ENCODE results near the gene PTK6. TPM values are rescaled to one million over a fixed set of nuclear protein-coding genes. Genes with fewer than 3 reads are reported as not detected.

PTK6 gene
- not detected for polyA plus RNA-seq (2013, experiment 1 of 2)
- not detected for polyA plus RNA-seq (2013, experiment 2 of 2)

DNA sequence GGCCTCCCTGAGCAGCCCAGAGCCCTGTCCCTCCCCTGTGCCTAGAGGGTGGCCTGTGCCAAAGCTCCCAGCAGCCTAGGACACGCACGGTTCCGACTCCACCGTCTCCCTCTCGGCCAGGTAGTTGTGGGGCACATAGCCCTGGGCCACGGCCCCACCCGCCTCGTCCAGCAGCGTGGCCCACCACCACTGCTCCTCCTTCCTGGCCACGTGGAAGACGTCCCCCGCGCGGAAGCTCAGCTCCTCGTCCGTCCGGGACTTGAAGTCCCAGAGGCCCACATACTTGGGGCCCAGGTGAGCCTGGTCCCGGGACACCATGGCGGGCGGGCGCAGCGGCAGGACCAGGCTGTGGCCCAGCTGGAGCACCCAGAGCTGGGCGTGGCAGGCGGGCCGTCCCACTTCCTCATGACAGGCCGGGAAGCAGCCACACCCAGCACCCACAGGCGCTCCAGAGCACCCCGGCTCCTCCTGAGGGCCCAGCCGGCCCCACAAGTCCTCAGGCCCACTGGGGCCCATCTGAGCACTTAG lies at the start of gene PTK6:
TSS of gene PTK6 (minus strand) at position 380 of the 528 bp plus-strand sequence. CDS start at position 318, 62 bp downstream.
- H3K27ac ChIP-seq (ENCODE audit: low read depth, low read length, severe bottlenecking) = no peak within 1 kb of the TSS
- H3K9me3 ChIP-seq (ENCODE audit: control insufficient read depth, low read length) = no peaks in the 10 kb centered on the region
- no peaks in the 10 kb centered on the region for H3K36me3 ChIP-seq (ENCODE audit: control insufficient read depth, insufficient read depth, low read length)
- 92 to 95% methylated on average over 28 of the region's 29 CpGs for WGBS, 2 experiments (ENCODE audit: insufficient coverage in 2 of 2)
- H3K4me1 ChIP-seq (ENCODE audit: control insufficient read depth, insufficient read depth, low read length, poor library complexity, severe bottlenecking) = peaks cover 8% of the 10 kb centered on the region
- H3K4me3 ChIP-seq (ENCODE audit: extremely low read depth, insufficient read depth, low read length, poor library complexity, severe bottlenecking) = peak within 1 kb of the TSS; percentile 19

DNA sequence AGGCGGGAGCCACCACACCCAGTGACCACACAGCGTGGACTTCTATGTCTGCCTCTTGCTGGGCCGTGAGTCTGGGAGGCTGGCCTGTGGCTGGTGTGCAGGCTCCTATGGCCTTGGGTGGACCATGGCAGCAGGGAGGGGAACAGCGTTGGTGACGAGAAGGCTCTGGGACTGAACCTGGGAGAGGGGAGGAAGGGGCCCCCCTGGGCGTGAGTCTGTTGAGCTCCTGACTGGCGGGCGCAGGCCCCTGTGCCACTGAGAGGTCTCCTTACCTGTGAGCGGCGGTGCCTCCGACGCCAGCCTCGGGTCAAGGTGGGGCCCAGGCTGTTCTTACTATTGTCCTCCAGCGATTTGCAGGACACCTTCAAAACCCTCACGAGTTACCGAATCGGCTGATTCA lies 49.6 kb upstream of the PTK6 start:
- no peaks in the 10 kb centered on the region for H3K4me1 ChIP-seq (ENCODE audit: control insufficient read depth, insufficient read depth, low read length, poor library complexity, severe bottlenecking)
- H3K9me3 ChIP-seq (ENCODE audit: control insufficient read depth, low read length) = no peaks in the 10 kb centered on the region
- peaks cover 23% of the 10 kb centered on the region for H3K36me3 ChIP-seq (ENCODE audit: control insufficient read depth, insufficient read depth, low read length)
- no peak overlapping the region for H3K27ac ChIP-seq (ENCODE audit: low read depth, low read length, severe bottlenecking)
- 96 to 97% methylated on average over 13 to 14 of the region's 17 CpGs for WGBS, 2 experiments (ENCODE audit: insufficient coverage in 2 of 2)
- no peak overlapping the region for H3K4me3 ChIP-seq (ENCODE audit: extremely low read depth, insufficient read depth, low read length, poor library complexity, severe bottlenecking)

DNA sequence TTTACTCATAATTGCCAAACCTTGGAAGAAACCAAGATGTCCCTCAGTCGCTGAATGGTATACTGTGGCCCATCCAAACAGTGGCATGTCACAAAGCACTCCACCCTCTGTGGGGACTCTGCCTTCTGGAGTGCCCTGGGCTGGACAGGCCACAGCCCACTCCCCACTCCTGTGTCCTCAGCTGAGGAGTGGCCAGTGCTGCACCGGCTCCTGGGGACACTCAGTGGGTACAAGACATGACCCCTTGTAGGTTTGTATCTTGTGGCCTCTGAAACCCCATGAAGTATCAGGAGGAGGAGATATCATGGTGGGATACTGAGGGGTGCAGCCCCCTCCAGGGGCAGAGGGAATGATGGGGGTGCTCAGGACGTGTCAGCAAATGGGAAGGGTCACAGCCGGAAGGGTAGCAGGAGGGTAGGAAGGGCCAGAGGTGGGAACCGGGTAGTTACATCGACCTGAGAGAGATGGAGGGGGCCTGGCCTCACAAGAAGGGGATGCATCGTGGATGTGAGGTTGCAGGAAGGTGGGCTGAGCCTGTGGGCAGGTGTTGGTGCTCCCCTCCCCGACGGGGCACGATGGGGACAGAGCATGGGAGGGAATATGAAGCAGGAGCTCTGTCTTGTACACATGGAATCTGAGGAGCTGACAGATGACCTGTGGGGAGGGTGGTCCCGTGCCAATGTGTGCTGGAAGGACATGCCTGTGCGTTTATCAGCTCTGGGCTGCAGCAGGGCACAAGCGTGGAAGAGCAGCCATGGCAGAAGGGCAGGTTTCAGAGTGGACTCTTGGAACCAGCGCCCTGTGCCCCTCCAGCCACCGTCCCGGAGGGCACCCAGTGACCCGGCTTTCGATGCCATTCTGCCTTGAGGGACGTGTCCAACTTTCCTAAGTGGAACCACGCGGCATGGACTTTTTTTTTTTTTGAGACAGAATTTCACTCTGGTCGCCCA lies 48.7 kb upstream of the PTK6 start:
- Histone ChIP-seq H3K27ac (ENCODE audit: low read depth, low read length, severe bottlenecking) (no peak overlapping the region), H3K9me3 (ENCODE audit: control insufficient read depth, low read length) (no peaks in the 10 kb centered on the region)
- WGBS, 2 experiments (ENCODE audit: insufficient coverage in 2 of 2) = 92% methylated on average over 20 to 21 of the region's 22 CpGs

DNA sequence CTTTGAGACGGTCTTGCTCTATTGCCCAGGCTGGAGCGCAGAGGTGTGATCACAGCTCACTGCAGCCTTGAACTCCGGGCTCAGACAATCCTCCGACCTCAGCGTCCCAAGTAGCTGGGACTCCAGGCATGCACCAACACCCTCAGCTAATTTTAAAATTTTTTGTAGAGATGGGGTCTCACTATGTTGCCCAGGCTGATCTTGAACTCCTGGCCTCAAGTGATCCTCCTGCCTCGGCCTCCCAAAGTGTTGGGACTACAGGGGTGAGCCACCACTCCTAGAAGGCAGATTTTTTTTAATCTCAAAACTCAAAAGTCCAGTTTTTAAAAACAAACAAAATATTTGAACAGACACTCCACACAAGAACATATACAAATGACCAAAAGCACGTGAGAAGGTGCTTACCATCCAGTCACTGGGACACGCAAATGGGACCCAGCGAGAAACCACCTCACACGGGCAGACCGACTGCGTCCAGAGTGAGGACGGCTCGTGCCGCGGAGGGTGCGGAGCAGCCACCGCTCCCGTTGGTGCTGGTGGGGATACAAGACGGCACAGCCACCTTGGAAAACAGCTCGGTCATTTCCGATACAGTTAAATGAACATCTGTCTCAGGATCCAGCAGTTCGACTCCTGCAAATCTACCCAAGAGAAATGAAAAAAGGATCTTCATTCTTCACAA lies 45.3 kb upstream of the PTK6 start:
- WGBS, 2 experiments (ENCODE audit: insufficient coverage in 2 of 2) = 93 to 94% methylated on average over 21 to 22 of the region's 23 CpGs
- peaks cover 3% of the 10 kb centered on the region for H3K36me3 ChIP-seq (ENCODE audit: control insufficient read depth, insufficient read depth, low read length)
- no peaks in the 10 kb centered on the region for H3K4me1 ChIP-seq (ENCODE audit: control insufficient read depth, insufficient read depth, low read length, poor library complexity, severe bottlenecking)
- no peaks in the 10 kb centered on the region for H3K9me3 ChIP-seq (ENCODE audit: control insufficient read depth, low read length)
- no peak overlapping the region for H3K4me3 ChIP-seq (ENCODE audit: extremely low read depth, insufficient read depth, low read length, poor library complexity, severe bottlenecking)
- no peak overlapping the region for H3K27ac ChIP-seq (ENCODE audit: low read depth, low read length, severe bottlenecking)

More for the DNA sequence above, 48.7 kb upstream of the PTK6 start:
- Histone ChIP-seq H3K4me3 (ENCODE audit: extremely low read depth, insufficient read depth, low read length, poor library complexity, severe bottlenecking) (no peak overlapping the region), H3K4me1 (ENCODE audit: control insufficient read depth, insufficient read depth, low read length, poor library complexity, severe bottlenecking) (no peaks in the 10 kb centered on the region), H3K36me3 (ENCODE audit: control insufficient read depth, insufficient read depth, low read length) (peaks cover 18% of the 10 kb centered on the region)

DNA sequence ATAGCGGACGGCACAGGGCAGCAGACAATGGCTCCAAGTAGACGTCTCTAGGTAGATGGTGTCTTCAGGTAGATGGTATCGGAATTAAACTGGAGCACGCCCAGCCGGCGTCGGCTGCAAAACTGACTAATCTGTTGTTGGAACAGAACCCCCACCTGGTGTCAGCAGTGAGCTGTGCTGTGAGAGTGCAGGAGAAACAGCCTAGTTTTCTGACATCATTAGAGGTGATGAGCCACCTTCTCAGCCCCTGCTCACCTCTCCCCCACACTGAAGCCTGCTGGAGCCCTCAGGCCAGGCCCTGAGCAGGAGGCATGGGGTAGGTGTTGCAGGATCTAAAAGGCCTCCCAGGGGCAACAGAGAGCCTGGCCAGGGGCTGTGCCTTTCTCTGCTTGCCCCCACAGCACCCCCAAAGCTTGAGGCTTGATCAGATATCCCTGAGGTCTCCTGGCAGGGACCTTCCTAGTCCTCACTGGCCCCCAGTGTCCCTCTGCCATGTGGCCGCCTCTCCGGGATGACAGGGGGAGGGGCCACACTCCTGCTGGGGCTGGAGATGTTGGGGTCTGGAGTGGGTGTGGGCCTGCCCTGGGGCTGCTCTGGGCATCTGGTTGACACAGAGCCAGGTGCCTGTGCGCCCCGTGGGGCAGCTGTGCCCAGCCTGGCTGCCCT lies 43.8 kb upstream of the PTK6 start:
- 76 to 79% methylated on average over 12 of the region's 12 CpGs for WGBS, 2 experiments (ENCODE audit: insufficient coverage in 2 of 2)
- no peak overlapping the region for H3K27ac ChIP-seq (ENCODE audit: low read depth, low read length, severe bottlenecking)
- H3K4me1 ChIP-seq (ENCODE audit: control insufficient read depth, insufficient read depth, low read length, poor library complexity, severe bottlenecking) = no peaks in the 10 kb centered on the region
- H3K4me3 ChIP-seq (ENCODE audit: extremely low read depth, insufficient read depth, low read length, poor library complexity, severe bottlenecking) = no peak overlapping the region
- H3K9me3 ChIP-seq (ENCODE audit: control insufficient read depth, low read length) = no peaks in the 10 kb centered on the region
- H3K36me3 ChIP-seq (ENCODE audit: control insufficient read depth, insufficient read depth, low read length) = no peaks in the 10 kb centered on the region

DNA sequence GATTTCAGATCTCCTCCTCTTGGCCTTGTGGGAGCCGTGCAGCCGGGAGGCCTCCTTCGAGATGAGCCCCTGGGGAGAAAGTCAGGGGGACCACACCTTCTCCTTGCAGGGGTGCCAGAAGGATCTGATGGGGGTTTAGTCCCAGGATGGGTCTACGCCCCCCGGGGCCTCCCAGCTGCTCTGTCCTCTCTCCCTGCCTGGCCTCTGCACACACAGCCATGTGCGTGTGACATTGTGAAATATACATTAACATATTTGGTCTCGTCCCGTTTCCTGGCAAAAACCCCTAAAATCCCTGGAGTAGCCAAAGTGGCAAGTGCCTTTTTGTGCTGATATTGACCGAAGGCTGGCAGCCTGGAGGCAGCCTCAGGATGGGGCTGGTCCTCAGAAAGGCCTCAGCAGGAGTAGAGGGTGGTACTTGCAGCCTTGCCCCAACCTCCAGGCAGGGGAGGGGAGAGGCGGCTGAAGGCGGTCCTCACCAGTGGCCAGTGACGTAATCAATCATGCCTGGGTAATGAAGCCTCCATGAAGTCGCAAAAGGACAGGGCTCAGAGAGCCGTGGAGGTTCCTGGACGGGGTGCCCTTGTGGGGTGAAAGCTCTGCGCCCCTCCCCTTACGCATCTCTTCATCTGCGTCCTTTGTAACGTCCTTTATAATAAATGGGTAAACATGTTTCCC lies 42.0 kb upstream of the PTK6 start:
- no peaks in the 10 kb centered on the region for H3K9me3 ChIP-seq (ENCODE audit: control insufficient read depth, low read length)
- H3K36me3 ChIP-seq (ENCODE audit: control insufficient read depth, insufficient read depth, low read length) = no peaks in the 10 kb centered on the region
- no peak overlapping the region for H3K27ac ChIP-seq (ENCODE audit: low read depth, low read length, severe bottlenecking)
- H3K4me3 ChIP-seq (ENCODE audit: extremely low read depth, insufficient read depth, low read length, poor library complexity, severe bottlenecking) = no peak overlapping the region
- WGBS, 2 experiments (ENCODE audit: insufficient coverage in 2 of 2) = 88 to 94% methylated on average over 14 to 15 of the region's 19 CpGs
- no peaks in the 10 kb centered on the region for H3K4me1 ChIP-seq (ENCODE audit: control insufficient read depth, insufficient read depth, low read length, poor library complexity, severe bottlenecking)

DNA sequence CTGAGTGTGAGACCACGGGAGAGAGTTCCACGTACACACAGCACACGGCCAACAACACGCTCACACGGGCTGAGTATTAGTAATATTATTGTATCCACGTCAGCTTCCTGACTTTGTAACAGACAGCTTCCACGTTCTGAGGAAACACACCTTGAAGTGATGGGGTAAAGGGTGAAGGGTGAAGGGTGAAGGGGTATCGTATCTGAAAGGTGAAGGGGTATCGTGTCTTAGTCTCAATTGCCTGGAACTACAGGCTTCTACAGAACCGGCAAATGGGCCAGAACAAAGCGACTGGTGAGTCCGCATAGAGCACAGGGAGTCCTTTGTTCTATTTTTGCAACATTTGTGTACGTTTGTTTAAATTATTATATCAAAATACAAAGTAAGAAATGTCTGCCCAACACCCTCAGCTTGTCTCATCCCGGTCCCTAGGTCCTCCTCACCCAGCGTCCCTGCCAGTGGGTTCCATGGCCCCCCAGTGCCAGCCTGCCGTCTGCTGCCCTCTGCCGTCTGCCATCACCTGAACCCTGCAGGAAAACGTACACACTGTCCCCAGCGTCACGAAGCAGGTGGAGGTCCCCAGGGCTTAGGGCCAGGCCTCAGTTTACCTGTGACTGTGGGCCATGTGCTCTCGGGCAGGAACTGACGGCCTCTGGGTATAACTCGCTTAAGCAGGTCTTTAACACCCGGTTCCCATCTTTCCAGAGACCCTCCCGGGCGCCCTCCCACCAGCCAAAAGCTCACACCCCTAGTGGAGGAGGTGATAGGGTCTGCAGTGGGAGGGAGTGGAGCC lies 41.2 kb upstream of the PTK6 start:
- WGBS, 2 experiments (ENCODE audit: insufficient coverage in 2 of 2) = 92 to 93% methylated on average over 17 to 18 of the region's 26 CpGs
- Histone ChIP-seq H3K27ac (ENCODE audit: low read depth, low read length, severe bottlenecking) (no peak overlapping the region), H3K4me1 (ENCODE audit: control insufficient read depth, insufficient read depth, low read length, poor library complexity, severe bottlenecking) (no peaks in the 10 kb centered on the region), H3K9me3 (ENCODE audit: control insufficient read depth, low read length) (no peaks in the 10 kb centered on the region), H3K36me3 (ENCODE audit: control insufficient read depth, insufficient read depth, low read length) (no peaks in the 10 kb centered on the region), H3K4me3 (ENCODE audit: extremely low read depth, insufficient read depth, low read length, poor library complexity, severe bottlenecking) (no peak overlapping the region)

- no peaks in the 10 kb centered on the region for H3K36me3 ChIP-seq (ENCODE audit: control insufficient read depth, insufficient read depth, low read length)
- no peaks in the 10 kb centered on the region for H3K4me1 ChIP-seq (ENCODE audit: control insufficient read depth, insufficient read depth, low read length, poor library complexity, severe bottlenecking)
- no peak overlapping the region for H3K4me3 ChIP-seq (ENCODE audit: extremely low read depth, insufficient read depth, low read length, poor library complexity, severe bottlenecking)
- no peak overlapping the region for H3K27ac ChIP-seq (ENCODE audit: low read depth, low read length, severe bottlenecking)
- 93 to 95% methylated on average over 15 to 16 of the region's 19 CpGs for WGBS, 2 experiments (ENCODE audit: insufficient coverage in 2 of 2)
- H3K9me3 ChIP-seq (ENCODE audit: control insufficient read depth, low read length) = no peaks in the 10 kb centered on the region
Observed at GRCh38 chr20:63577317-63577894, 40.2 kb upstream of the PTK6 start.

DNA sequence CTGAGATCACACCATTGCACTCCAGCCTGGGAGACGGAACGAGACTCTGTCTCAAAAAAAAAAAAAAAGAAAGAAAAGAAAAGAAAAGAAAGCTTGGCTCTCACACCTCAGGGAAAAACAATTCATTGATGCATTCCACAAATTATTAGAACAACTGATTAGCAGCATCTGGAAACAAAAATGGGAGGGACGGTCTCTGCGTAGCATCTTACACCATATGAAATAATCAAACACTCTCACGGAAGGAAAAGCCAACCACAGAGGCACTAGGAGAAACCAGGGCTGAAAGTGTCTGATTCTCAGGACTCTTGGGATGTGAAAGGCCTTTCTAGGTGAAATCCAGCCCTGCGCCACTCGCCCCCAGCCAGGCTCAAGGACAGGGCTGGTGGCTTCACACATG lies 39.1 kb upstream of the PTK6 start:
- Histone ChIP-seq H3K4me1 (ENCODE audit: control insufficient read depth, insufficient read depth, low read length, poor library complexity, severe bottlenecking) (no peaks in the 10 kb centered on the region), H3K9me3 (ENCODE audit: control insufficient read depth, low read length) (no peaks in the 10 kb centered on the region), H3K36me3 (ENCODE audit: control insufficient read depth, insufficient read depth, low read length) (no peaks in the 10 kb centered on the region), H3K4me3 (ENCODE audit: extremely low read depth, insufficient read depth, low read length, poor library complexity, severe bottlenecking) (no peak overlapping the region), H3K27ac (ENCODE audit: low read depth, low read length, severe bottlenecking) (no peak overlapping the region)
- WGBS, 2 experiments (ENCODE audit: insufficient coverage in 2 of 2) = 92 to 100% methylated on average over 3 to 4 of the region's 7 CpGs
